Measurements from ENCODE around the gene DDX21. TPM values are rescaled to one million over a fixed set of nuclear protein-coding genes. Genes with fewer than 3 reads are reported as not detected.
A peak's percentile ranks its signal among the peaks of the same experiment; 100 is the strongest.
"Not testable (repeated sequence)": the region's sequence is repeated elsewhere in the genome, so short reads cannot be mapped to it uniquely, and the experiment has no call there.

Gene DDX21
- 67.9 TPM for polyA plus RNA-seq (2013, experiment 1 of 4)
- 69.6 TPM for polyA plus RNA-seq (2013, experiment 2 of 4)
- 47.2 TPM for polyA plus RNA-seq (2013, experiment 3 of 4)
- 49.6 TPM for polyA plus RNA-seq (2013, experiment 4 of 4)

DNA sequence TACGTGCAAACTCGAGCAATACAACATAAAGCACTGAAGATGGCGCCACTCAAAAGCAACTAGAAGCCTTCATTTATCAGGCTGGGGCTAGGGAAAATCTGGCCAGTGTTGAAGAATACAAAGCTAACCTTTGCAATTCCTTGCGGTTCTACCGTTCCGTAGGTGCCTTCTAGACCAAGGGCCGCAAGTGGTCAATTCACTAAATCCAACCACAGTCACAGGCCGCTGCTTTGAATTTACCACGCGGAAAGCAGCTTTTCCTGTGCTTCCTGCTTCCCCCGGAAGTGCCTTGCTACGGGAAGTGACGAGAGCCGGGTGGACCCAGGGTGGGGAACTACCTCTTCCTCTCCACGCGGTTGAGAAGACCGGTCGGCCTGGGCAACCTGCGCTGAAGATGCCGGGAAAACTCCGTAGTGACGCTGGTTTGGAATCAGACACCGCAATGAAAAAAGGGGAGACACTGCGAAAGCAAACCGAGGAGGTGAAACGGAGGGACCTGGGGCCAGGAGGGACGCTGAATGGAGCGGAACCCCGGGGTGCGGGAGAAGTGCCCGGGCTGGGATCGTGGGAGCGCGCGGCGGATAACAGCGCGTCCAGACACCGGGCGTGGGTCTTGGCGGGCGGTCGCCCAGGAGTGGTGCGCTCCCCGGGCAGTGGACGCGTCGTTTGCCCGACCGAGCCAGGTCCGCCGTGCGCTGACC lies at the start of gene DDX21:
Gene DDX21 (plus strand): TSS at position 339 of the 701 bp plus-strand sequence. CDS start 56 bp downstream, at position 395.
- Histone ChIP-seq H3K9me3 (ENCODE audit: control insufficient read depth, low read length) (no peaks in the 10 kb centered on the region), H3K27ac (ENCODE audit: insufficient read depth, low read depth, low read length, poor library complexity, severe bottlenecking) (peak within 1 kb of the TSS; percentile 90), H3K4me3 (ENCODE audit: insufficient read depth, low read depth, low read length) (peak within 1 kb of the TSS; percentile 95), H3K4me1 (ENCODE audit: control insufficient read depth, insufficient read depth, low read length) (no peaks in the 10 kb centered on the region), H3K36me3 (ENCODE audit: control insufficient read depth, insufficient read depth, low read length) (peaks cover 11% of the 10 kb centered on the region), H3K27me3 (ENCODE audit: control insufficient read depth, insufficient read depth, low read length, poor library complexity, severe bottlenecking) (no peaks in the 10 kb centered on the region)
- WGBS, 2 experiments: 0% methylated on average over 53 of the region's 53 CpGs

DNA sequence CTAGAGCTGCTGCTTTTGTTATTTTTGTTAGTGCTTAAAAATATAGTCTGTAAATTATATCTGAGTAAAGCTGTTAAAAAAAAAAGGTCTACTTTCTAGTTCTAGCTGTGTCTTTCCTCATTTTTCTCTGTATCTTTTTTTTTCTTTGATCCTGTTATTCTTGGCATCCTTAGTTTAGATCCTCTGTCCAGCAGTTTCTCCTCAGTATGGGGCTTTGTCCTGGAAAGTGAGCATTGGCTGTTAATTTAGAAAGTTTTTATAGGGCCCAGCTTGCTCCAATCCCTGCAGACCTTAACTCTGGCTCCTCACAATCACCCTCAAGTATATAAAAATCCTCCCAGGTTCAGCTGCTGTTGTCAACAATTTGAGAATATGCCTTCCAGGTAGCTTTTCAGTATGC lies 31.4 kb upstream of the DDX21 start:
- H3K27ac ChIP-seq (ENCODE audit: insufficient read depth, low read depth, low read length, poor library complexity, severe bottlenecking): no peak overlapping the region
- H3K4me3 ChIP-seq (ENCODE audit: insufficient read depth, low read depth, low read length): no peak overlapping the region
- H3K4me1 ChIP-seq (ENCODE audit: control insufficient read depth, insufficient read depth, low read length): no peaks in the 10 kb centered on the region
- H3K36me3 ChIP-seq (ENCODE audit: control insufficient read depth, insufficient read depth, low read length): peaks cover 19% of the 10 kb centered on the region
- no peaks in the 10 kb centered on the region for H3K9me3 ChIP-seq (ENCODE audit: control insufficient read depth, low read length)
- no peaks in the 10 kb centered on the region for H3K27me3 ChIP-seq (ENCODE audit: control insufficient read depth, insufficient read depth, low read length, poor library complexity, severe bottlenecking)

DNA sequence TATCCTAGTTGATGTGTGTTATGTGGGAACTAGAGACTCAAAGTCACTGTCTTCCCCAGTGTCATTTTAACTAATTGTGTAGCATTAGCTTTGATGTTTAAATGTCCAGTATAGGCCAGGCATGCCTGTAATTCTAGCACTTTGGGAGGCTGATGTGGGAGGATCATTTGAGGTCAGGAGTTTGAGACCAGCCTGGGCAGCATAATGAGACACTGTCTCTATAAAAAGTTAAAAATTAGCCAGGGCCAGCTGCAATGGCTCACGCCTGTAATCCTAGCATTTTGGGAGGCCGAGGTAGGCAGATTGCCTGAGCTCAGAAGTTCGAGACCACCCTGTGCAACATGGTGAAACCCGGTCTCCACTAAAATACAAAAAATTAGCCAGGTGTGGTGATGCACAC lies 30.5 kb upstream of the DDX21 start:
- H3K27ac ChIP-seq (ENCODE audit: insufficient read depth, low read depth, low read length, poor library complexity, severe bottlenecking): no peak overlapping the region
- WGBS, 2 experiments: 91 to 94% methylated on average over 4 of the region's 4 CpGs
- no peak overlapping the region for H3K4me3 ChIP-seq (ENCODE audit: insufficient read depth, low read depth, low read length)
- H3K27me3 ChIP-seq (ENCODE audit: control insufficient read depth, insufficient read depth, low read length, poor library complexity, severe bottlenecking): no peaks in the 10 kb centered on the region
- H3K4me1 ChIP-seq (ENCODE audit: control insufficient read depth, insufficient read depth, low read length): no peaks in the 10 kb centered on the region
- H3K36me3 ChIP-seq (ENCODE audit: control insufficient read depth, insufficient read depth, low read length): peaks cover 13% of the 10 kb centered on the region
- no peaks in the 10 kb centered on the region for H3K9me3 ChIP-seq (ENCODE audit: control insufficient read depth, low read length)

DNA sequence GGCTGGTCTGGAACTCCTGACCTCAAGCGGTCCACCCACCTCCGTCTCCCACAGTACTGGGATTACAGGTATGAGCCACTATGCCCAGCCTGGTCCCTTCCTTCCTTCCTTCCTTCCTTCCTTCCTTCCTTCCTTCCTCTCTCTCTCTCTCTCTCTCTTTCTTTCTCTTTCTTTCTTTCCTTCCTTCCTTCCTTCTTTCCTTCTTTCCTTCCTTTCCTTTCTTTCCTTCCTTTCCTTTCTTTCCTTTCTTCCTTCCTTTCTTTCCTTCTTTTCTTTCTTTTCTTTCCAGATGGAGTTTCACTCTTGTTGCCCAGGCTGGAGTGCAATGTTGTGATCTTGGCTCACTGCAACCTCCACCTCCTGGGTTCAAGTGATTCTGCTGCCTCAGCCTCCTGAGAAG lies 26.8 kb upstream of the DDX21 start:
- H3K36me3 ChIP-seq (ENCODE audit: control insufficient read depth, insufficient read depth, low read length): peaks cover 12% of the 10 kb centered on the region
- 92 to 98% methylated on average over 2 of the region's 2 CpGs for WGBS, 2 experiments
- H3K4me3 ChIP-seq (ENCODE audit: insufficient read depth, low read depth, low read length); H3K4me1 ChIP-seq (ENCODE audit: control insufficient read depth, insufficient read depth, low read length); H3K9me3 ChIP-seq (ENCODE audit: control insufficient read depth, low read length); H3K27me3 ChIP-seq (ENCODE audit: control insufficient read depth, insufficient read depth, low read length, poor library complexity, severe bottlenecking); H3K27ac ChIP-seq (ENCODE audit: insufficient read depth, low read depth, low read length, poor library complexity, severe bottlenecking): not testable (repeated sequence)

DNA sequence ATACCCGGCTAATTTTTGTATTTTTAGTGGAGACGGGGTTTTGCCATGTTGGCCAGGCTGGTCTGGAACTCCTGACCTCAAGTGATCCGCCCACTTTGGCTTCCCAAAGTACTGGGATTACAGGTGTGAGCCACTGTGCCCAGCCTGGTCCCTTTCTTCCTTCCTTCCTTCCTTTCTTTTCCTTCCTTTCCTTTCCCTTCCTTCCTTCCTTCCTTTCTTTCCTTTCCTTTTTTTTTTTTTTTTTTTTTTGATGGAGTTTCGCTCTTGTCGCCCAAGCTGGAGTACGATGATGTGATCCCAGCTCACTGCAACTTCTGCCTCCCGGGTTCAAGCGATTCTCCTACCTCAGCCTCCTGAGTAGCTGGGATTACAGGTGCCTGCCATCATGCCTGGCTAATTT lies 26.1 kb upstream of the DDX21 start:
- 94 to 95% methylated on average over 8 of the region's 8 CpGs for WGBS, 2 experiments
- peaks cover 12% of the 10 kb centered on the region for H3K36me3 ChIP-seq (ENCODE audit: control insufficient read depth, insufficient read depth, low read length)

DNA sequence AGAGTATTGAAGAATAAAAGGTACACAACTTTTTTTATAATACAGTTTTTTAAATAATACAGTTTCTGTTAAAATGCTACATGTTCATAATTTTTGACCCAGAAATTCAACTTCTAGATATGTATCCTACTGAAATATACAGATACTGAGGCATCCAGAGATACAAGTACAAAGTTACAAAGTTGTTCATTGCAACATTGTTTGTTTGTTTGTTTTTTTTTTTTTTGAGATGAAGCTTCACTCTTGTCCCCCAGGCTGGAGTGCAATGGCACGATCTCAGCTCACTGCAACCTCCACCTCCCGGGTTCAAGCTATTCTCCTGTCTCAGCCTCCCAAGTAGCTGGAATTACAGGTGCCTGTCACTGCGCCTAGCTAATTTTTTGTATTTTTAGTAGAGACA lies 23.1 kb upstream of the DDX21 start:
- not testable (repeated sequence) for H3K4me3 ChIP-seq (ENCODE audit: insufficient read depth, low read depth, low read length); H3K9me3 ChIP-seq (ENCODE audit: control insufficient read depth, low read length); H3K27me3 ChIP-seq (ENCODE audit: control insufficient read depth, insufficient read depth, low read length, poor library complexity, severe bottlenecking); H3K36me3 ChIP-seq (ENCODE audit: control insufficient read depth, insufficient read depth, low read length); H3K4me1 ChIP-seq (ENCODE audit: control insufficient read depth, insufficient read depth, low read length); H3K27ac ChIP-seq (ENCODE audit: insufficient read depth, low read depth, low read length, poor library complexity, severe bottlenecking)
- WGBS, 2 experiments: 89 to 95% methylated on average over 3 of the region's 3 CpGs

More for the DNA sequence above, 26.1 kb upstream of the DDX21 start:
- H3K4me3 ChIP-seq (ENCODE audit: insufficient read depth, low read depth, low read length); H3K4me1 ChIP-seq (ENCODE audit: control insufficient read depth, insufficient read depth, low read length); H3K27ac ChIP-seq (ENCODE audit: insufficient read depth, low read depth, low read length, poor library complexity, severe bottlenecking); H3K27me3 ChIP-seq (ENCODE audit: control insufficient read depth, insufficient read depth, low read length, poor library complexity, severe bottlenecking); H3K9me3 ChIP-seq (ENCODE audit: control insufficient read depth, low read length): not testable (repeated sequence)

DNA sequence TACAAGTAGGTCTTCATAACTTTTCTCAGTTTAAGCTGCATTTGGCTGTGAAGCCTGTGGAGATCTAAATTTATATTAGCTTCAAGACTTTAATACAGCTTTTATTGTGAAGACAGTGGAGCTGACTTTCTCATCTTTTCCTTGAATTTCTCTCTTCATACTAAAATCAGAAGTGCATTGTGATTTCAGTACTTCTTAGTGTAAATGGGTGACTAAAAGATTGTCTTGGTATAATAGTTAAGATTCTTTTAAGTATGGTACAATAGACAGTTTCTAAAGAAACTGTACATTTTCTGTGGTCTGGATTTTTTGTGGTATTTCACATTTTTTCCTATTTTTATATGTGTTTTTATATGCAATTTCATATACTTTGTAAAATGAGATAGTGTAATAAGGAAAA lies 21.0 kb upstream of the DDX21 start:
- Histone ChIP-seq H3K27ac (ENCODE audit: insufficient read depth, low read depth, low read length, poor library complexity, severe bottlenecking) (no peak overlapping the region), H3K36me3 (ENCODE audit: control insufficient read depth, insufficient read depth, low read length) (peaks cover 13% of the 10 kb centered on the region), H3K4me3 (ENCODE audit: insufficient read depth, low read depth, low read length) (no peak overlapping the region)

DNA sequence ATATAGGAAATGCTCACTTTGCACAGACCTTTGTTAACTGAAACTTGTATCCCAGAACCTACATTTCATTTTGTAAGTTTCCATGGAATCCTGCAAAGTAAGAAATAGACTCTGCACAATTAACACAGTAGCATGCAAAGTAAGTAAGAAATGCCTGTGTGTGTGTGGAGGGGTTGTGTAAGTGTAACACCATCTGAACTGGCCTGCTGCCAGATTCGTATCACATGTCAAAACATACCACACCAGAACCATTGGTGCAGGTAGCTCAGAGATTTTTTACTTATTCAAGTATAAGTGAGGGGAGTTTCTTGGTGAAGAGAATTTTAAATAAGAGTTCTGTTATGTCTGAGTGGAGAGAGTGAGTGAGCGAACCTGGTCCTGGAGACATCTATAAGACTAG lies 17.9 kb upstream of the DDX21 start:
- H3K27ac ChIP-seq (ENCODE audit: insufficient read depth, low read depth, low read length, poor library complexity, severe bottlenecking): no peak overlapping the region
- no peaks in the 10 kb centered on the region for H3K4me1 ChIP-seq (ENCODE audit: control insufficient read depth, insufficient read depth, low read length)
- H3K36me3 ChIP-seq (ENCODE audit: control insufficient read depth, insufficient read depth, low read length): peaks cover 16% of the 10 kb centered on the region
- H3K27me3 ChIP-seq (ENCODE audit: control insufficient read depth, insufficient read depth, low read length, poor library complexity, severe bottlenecking): no peaks in the 10 kb centered on the region
- H3K9me3 ChIP-seq (ENCODE audit: control insufficient read depth, low read length): no peaks in the 10 kb centered on the region
- H3K4me3 ChIP-seq (ENCODE audit: insufficient read depth, low read depth, low read length): no peak overlapping the region
- 98 to 100% methylated on average over 1 to 2 of the region's 2 CpGs for WGBS, 2 experiments

More for the DNA sequence above, 21.0 kb upstream of the DDX21 start:
- no peaks in the 10 kb centered on the region for H3K27me3 ChIP-seq (ENCODE audit: control insufficient read depth, insufficient read depth, low read length, poor library complexity, severe bottlenecking)
- no peaks in the 10 kb centered on the region for H3K9me3 ChIP-seq (ENCODE audit: control insufficient read depth, low read length)
- H3K4me1 ChIP-seq (ENCODE audit: control insufficient read depth, insufficient read depth, low read length): no peaks in the 10 kb centered on the region

DNA sequence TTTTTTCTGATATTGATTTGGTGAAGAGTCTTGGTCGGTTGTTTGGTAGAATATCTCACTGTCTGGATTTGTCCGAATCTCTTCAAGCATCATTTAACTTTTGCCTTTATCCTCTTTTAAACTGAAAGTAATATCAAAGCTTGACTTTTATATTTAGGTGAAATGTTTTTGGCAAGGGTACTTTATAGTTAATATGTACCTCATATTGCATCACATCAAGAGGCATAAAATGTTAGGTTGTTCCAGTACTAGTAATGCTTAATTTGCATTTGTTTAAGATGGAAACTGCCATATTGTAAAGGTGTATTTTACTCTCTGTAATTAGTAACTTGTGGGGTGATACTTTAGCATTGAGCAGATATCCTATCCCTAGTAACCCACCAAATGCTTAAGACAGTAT lies 17.1 kb upstream of the DDX21 start:
- H3K36me3 ChIP-seq (ENCODE audit: control insufficient read depth, insufficient read depth, low read length): peaks cover 24% of the 10 kb centered on the region
- no peaks in the 10 kb centered on the region for H3K4me1 ChIP-seq (ENCODE audit: control insufficient read depth, insufficient read depth, low read length)
- no peak overlapping the region for H3K27ac ChIP-seq (ENCODE audit: insufficient read depth, low read depth, low read length, poor library complexity, severe bottlenecking)
- 100% methylated on average over 1 to 2 of the region's 2 CpGs for WGBS, 2 experiments
- H3K4me3 ChIP-seq (ENCODE audit: insufficient read depth, low read depth, low read length): no peak overlapping the region
- no peaks in the 10 kb centered on the region for H3K27me3 ChIP-seq (ENCODE audit: control insufficient read depth, insufficient read depth, low read length, poor library complexity, severe bottlenecking)
- H3K9me3 ChIP-seq (ENCODE audit: control insufficient read depth, low read length): no peaks in the 10 kb centered on the region

DNA sequence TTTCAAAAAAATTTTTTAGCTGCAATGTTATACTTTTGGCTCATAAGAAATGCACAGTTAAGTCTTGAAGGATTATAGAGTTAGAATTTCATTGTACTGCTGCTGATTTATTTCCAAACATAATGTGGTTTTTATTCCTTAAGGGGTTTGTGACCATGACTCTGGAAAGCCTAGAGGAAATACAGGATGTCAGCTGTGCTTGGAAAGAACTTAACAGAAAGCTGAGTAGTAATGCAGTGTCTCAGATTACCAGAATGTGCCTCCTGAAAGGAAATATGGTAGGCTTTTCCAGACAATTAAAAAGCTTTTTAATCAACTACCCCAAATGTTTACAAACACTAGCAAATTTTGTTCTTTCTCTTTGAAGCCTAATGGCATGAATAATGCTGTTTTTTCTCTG lies 15.1 kb upstream of the DDX21 start:
- not testable (repeated sequence) for H3K27ac ChIP-seq (ENCODE audit: insufficient read depth, low read depth, low read length, poor library complexity, severe bottlenecking); H3K9me3 ChIP-seq (ENCODE audit: control insufficient read depth, low read length); H3K4me3 ChIP-seq (ENCODE audit: insufficient read depth, low read depth, low read length); H3K4me1 ChIP-seq (ENCODE audit: control insufficient read depth, insufficient read depth, low read length); H3K27me3 ChIP-seq (ENCODE audit: control insufficient read depth, insufficient read depth, low read length, poor library complexity, severe bottlenecking)
- H3K36me3 ChIP-seq (ENCODE audit: control insufficient read depth, insufficient read depth, low read length): peaks cover 21% of the 10 kb centered on the region

DNA sequence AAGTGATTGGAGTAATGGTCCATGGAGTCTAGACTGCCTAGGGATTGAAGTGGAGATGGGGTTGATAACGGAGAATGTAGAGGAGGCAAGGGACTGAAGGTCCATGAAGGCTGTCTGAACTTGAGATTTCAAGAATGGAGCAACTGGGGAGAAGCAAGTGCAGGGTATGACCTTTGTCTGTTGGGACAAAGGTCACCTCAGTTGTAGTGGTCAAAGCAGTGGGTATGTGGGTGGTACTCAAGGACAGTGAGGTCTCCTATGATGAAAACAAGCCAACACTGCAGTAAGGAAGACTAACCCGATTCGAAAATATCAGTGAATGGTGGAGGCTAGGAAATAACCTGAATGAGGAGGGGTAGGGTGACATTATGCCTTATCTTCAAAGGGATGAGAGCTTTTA lies 5.4 kb upstream of the DDX21 start:
- no peaks in the 10 kb centered on the region for H3K27me3 ChIP-seq (ENCODE audit: control insufficient read depth, insufficient read depth, low read length, poor library complexity, severe bottlenecking)
- 94 to 97% methylated on average over 3 of the region's 3 CpGs for WGBS, 2 experiments
- H3K36me3 ChIP-seq (ENCODE audit: control insufficient read depth, insufficient read depth, low read length): peaks cover 6% of the 10 kb centered on the region

More for the DNA sequence above, 5.4 kb upstream of the DDX21 start:
- Histone ChIP-seq H3K27ac (ENCODE audit: insufficient read depth, low read depth, low read length, poor library complexity, severe bottlenecking) (no peak overlapping the region), H3K4me1 (ENCODE audit: control insufficient read depth, insufficient read depth, low read length) (no peaks in the 10 kb centered on the region), H3K9me3 (ENCODE audit: control insufficient read depth, low read length) (no peaks in the 10 kb centered on the region), H3K4me3 (ENCODE audit: insufficient read depth, low read depth, low read length) (no peak overlapping the region)
